Sigmoid colon (tissue), 7 donors: ENCODE measurements around the gene ARHGAP30. TPM values are rescaled to one million over a fixed set of nuclear protein-coding genes. Genes with fewer than 3 reads are reported as not detected.

Experiments used
- DNase-seq: peaks from one replicate; pipeline ENCODE4 v3.0.0-alpha.2; 2019
- H3K27ac ChIP-seq, 4 donors: fragments of 200-600 bp; sonication (generic); one replicate each; pipeline ENCODE4 v1.5.1; 2016 to 2019; ENCODE audit warnings: mild to moderate bottlenecking in 1 of 4
- H3K27me3 ChIP-seq, 3 donors: fragments of 200-600 bp; sonication (generic); one replicate each; pipeline ENCODE4 v1.5.1; 2019; ENCODE audit warnings: mild to moderate bottlenecking in 1 of 3
- H3K36me3 ChIP-seq, 4 donors: fragments of 200-600 bp; sonication (generic); one replicate each; pipeline ENCODE4 v1.5.1; 2016 to 2019
- H3K4me1 ChIP-seq, 4 donors: fragments of 200-600 bp; sonication (generic); one replicate each; pipeline ENCODE4 v1.5.1; 2017 to 2019
- H3K4me3 ChIP-seq, 4 donors: fragments of 200-600 bp; sonication (generic); one replicate each; pipeline ENCODE4 v1.5.1; 2017 to 2019; ENCODE audit warnings: mild to moderate bottlenecking in 2 of 4, moderate library complexity in 1 of 4
- H3K9me3 ChIP-seq, 4 donors: fragments of 200-600 bp in 3 of 4; sonication (generic) in 3 of 4; one replicate each; pipeline versions ENCODE4 v1.5.1 to v1.6.1; 2013 to 2019
- CTCF ChIP-seq, 4 experiments: fragments of 450-650 bp in 3 of 4; fragments of 200-600 bp in 1 of 4; IDR thresholded peaks; one replicate each; pipeline ENCODE4 v1.5.1; 2016 to 2019; ENCODE audit warnings: antibody characterized with exemption in 4 of 4, mild to moderate bottlenecking in 3 of 4, moderate library complexity in 2 of 4
- EP300 ChIP-seq, 4 donors: sonication (generic); formaldehyde crosslinking; IDR thresholded peaks; one replicate each; pipeline ENCODE4 v1.6.1; 2017; ENCODE audit warnings: antibody characterized with exemption in 4 of 4
- POLR2A ChIP-seq, 2 donors: fragments of 450-650 bp; IDR thresholded peaks; one replicate each; pipeline ENCODE4 v1.6.1; 2016; ENCODE audit warnings: antibody characterized with exemption in 2 of 2, mild to moderate bottlenecking in 2 of 2, moderate library complexity in 2 of 2
- POLR2AphosphoS5 ChIP-seq, 4 donors: sonication (generic); formaldehyde crosslinking; IDR thresholded peaks; one replicate each; pipeline ENCODE4 v1.6.1; 2017; ENCODE audit warnings: antibody characterized with exemption in 4 of 4
- WGBS, 2 donors: extraction: QIAGEN DNeasy Blood & Tissue Kit; methylation state at CpG; one replicate each; pipeline ENCODE4 v1.1.7; 2013; 5-methylcytosine and 5-hydroxymethylcytosine counted together
- intact Hi-C: fragments of 100-400 bp; cut with DNase I; formaldehyde crosslinking; loops from one replicate; pipeline ENCODE4 v1.15.1; 2023
- polyA plus RNA-seq, 3 donors: library from polyadenylated mRNA; stranded (reverse); fragments of 200-250 nt; gene quantifications; one replicate each; pipeline ENCODE4 v1.2.3, GENCODE V29; 2013
- total RNA-seq, 4 donors: library from RNA; depleted of rRNA; stranded (reverse); fragments of >200 nt; gene quantifications; one replicate each; pipeline ENCODE4 v1.1.0, GENCODE V29; 2016
- donor health status: healthy with polysubstance abuse.
- donor health status: Bipolar disorder and iron deficiency.
- donor health status: healthy.

The ARHGAP30 gene
- total and polyA plus RNA-seq, 7 donors, result 4.4 to 37.8 (median 6.1) TPM

- TF ChIP-seq POLR2A (IDR thresholded peaks at IDR 0.05) (no peak), EP300 (IDR thresholded peaks at IDR 0.05) (no peak), CTCF (IDR thresholded peaks at IDR 0.05) (no peak), POLR2AphosphoS5 (IDR thresholded peaks at IDR 0.05) (no peak)
- Histone ChIP-seq H3K27me3 (no peaks in the 10 kb centered on the region), H3K27ac (no peak overlapping the region), H3K4me1 (peaks cover 0 to 19% (median 15%) of the 10 kb centered on the region in 4 donors), H3K4me3 (no peak overlapping the region), H3K9me3 (no peaks in the 10 kb centered on the region), H3K36me3 (peaks cover 0 to 27% (median 9%) of the 10 kb centered on the region in 4 donors)
- DNase-seq, result no peak
- WGBS, 2 donors, result 84 to 88% methylated on average over 2 of the region's 2 CpGs
- intact Hi-C loops, result no loop called here
Measured at GRCh38 chr1:161100556-161100955, 30.9 kb upstream of the ARHGAP30 start.

- peak overlapping the region in 3 of 4 donors; percentile 75 to 81 (median 77) for H3K4me3 ChIP-seq
- no peaks in the 10 kb centered on the region for H3K27me3 ChIP-seq
- H3K4me1 ChIP-seq, result peaks cover 0 to 19% (median 15%) of the 10 kb centered on the region in 4 donors
- H3K9me3 ChIP-seq, result no peaks in the 10 kb centered on the region
- peaks cover 0 to 27% (median 9%) of the 10 kb centered on the region in 4 donors for H3K36me3 ChIP-seq
- 78 to 88% methylated on average over 9 of the region's 9 CpGs for WGBS, 2 donors
- intact Hi-C loops, result loop anchor here (2.0 to 10.0 kb wide), 4 partner anchors 52 to 372 kb away; no protein-coding TSS in a partner anchor
- H3K27ac ChIP-seq, result peak overlapping the region; percentile 73 to 79 (median 78)
- TF ChIP-seq POLR2AphosphoS5 (IDR thresholded peaks at IDR 0.05) (no peak), EP300 (IDR thresholded peaks at IDR 0.05) (no peak), POLR2A (IDR thresholded peaks at IDR 0.05) (no peak), CTCF (IDR thresholded peaks at IDR 0.05) (no peak)
- no peak for DNase-seq
Measured at GRCh38 chr1:161099090-161099802, 29.6 kb upstream of the ARHGAP30 start.

- TF ChIP-seq POLR2A (IDR thresholded peaks at IDR 0.05), result no peak
- TF ChIP-seq POLR2AphosphoS5 (IDR thresholded peaks at IDR 0.05), result peak in 3 of 4 donors; percentile 34 to 53 (median 45)
- H3K27me3 ChIP-seq, result no peaks in the 10 kb centered on the region
- DNase-seq, result peak; percentile 90
- no peaks in the 10 kb centered on the region for H3K9me3 ChIP-seq
- intact Hi-C loops, result loop anchor here (2.0 to 10.0 kb wide), 4 partner anchors 52 to 371 kb away; no protein-coding TSS in a partner anchor
- H3K36me3 ChIP-seq, result peaks cover 0 to 23% (median 9%) of the 10 kb centered on the region in 4 donors
- 3 to 7% methylated on average over 71 of the region's 71 CpGs for WGBS, 2 donors
- H3K4me1 ChIP-seq, result peaks cover 0 to 19% (median 15%) of the 10 kb centered on the region in 4 donors
- peak within 1 kb of the TSS; percentile 73 to 79 (median 78) for H3K27ac ChIP-seq
- H3K4me3 ChIP-seq, result peak within 1 kb of the TSS; percentile 61 to 81 (median 76)
Measured at GRCh38 chr1:161098210-161099068, 28.7 kb upstream of the ARHGAP30 start, which contains the start of gene KLHDC9. TSS of gene KLHDC9 (plus strand) at chr1:161098361. CDS start at chr1:161098536, 175 bp downstream.

- DNase-seq, result peak; percentile 78
- intact Hi-C loops, result loop anchor here (5.0 to 10.0 kb wide), 3 partner anchors 99 to 369 kb away; no protein-coding TSS in a partner anchor
- Histone ChIP-seq H3K27me3 (no peaks in the 10 kb centered on the region), H3K27ac (peak overlapping the region in 3 of 4 donors; percentile 73 to 78 (median 77)), H3K36me3 (peaks cover 0 to 16% (median 4%) of the 10 kb centered on the region in 4 donors), H3K4me3 (no peak overlapping the region), H3K9me3 (no peaks in the 10 kb centered on the region), H3K4me1 (peaks cover 0 to 19% (median 15%) of the 10 kb centered on the region in 4 donors)
- TF ChIP-seq POLR2AphosphoS5 (IDR thresholded peaks at IDR 0.05), result no peak
- TF ChIP-seq EP300 (IDR thresholded peaks at IDR 0.05), result no peak
- no peak for TF ChIP-seq CTCF (IDR thresholded peaks at IDR 0.05)
- TF ChIP-seq POLR2A (IDR thresholded peaks at IDR 0.05), result no peak
- 45 to 58% methylated on average over 1 of the region's 1 CpG for WGBS, 2 donors
Measured at GRCh38 chr1:161096530-161096929, 26.8 kb upstream of the ARHGAP30 start.
